ENCODE measurements around the gene USP11. TPM values are rescaled to one million over a fixed set of nuclear protein-coding genes. Genes with fewer than 3 reads are reported as not detected.

Gene USP11
- total RNA-seq, 1 experiment from 2014 or later = 62.0 TPM

DNA sequence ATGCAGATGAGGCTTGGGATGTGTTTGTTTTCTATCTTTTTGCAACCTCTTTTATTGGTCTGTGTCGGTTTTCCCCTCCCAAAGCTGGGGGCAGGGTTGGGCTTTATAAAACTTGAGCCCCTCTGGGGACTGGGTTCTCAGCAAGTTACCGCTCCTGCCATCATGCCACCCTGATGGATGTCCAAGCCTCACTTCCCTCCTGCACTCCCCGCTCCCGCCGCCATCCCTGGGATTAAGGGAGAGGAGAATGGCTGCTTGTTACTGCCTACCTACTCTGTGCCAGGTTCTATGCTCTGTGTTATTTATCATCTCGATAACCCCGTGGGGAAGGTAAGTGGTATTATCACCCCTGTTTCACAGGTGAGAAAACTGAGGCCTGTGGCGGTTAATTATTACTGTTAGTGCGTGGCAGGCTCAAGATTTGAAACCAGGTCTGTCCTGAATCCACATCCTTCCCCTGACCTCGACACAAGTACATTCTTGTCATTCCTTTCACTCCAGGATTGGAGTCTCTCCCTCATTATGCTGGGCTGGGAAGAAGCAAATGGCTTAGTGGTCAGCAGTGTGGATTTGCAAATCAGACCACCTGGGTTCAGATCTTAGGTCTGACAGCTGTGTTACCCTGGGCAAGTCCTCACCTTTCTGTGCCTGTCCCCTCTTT lies 34.7 kb upstream of the USP11 start (continued):
- TF ChIP-seq, protein P1, sequence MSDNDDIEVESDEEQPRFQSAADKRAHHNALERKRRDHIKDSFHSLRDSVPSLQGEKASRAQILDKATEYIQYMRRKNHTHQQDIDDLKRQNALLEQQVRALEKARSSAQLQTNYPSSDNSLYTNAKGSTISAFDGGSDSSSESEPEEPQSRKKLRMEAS (IDR thresholded peaks at IDR 0.05) = no peak
- TF ChIP-seq EZH2 (IDR thresholded peaks at IDR 0.05) = no peak

DNA sequence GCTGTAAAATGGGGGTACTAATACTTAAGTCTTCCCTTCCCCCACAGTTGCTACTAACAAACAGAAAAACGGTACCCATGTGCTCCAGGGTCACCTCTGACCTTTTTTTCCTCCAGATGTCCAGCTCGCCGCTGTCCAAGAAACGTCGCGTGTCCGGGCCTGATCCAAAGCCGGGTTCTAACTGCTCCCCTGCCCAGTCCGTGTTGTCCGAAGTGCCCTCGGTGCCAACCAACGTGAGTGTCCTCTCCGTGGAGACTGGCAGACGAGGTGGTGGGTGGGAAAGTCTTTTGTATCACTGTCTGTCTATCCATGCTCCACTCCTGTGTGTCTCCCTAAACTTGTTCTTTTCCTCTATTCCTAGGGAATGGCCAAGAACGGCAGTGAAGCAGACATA lies 34.1 kb upstream of the USP11 start:
- Histone ChIP-seq H3K4me1 (ENCODE audit: control insufficient read depth in 1 of 2, insufficient read depth in 2 of 2, low read length in 2 of 2) (peaks cover 2 to 7% of the 10 kb centered on the region in 2 experiments; a peak in 1 of 4 replicates), H3K79me2 (ENCODE audit: insufficient read depth, low read length) (peaks cover 74% of the 10 kb centered on the region), H3K27ac (ENCODE audit: low read depth, low read length) (no peak overlapping the region), H4K20me1 (ENCODE audit: insufficient read depth) (no peaks in the 10 kb centered on the region), H2AFZ (ENCODE audit: low read depth, low read length, poor library complexity, severe bottlenecking) (no peak overlapping the region), H3K9me3 (ENCODE audit: control insufficient read depth in 1 of 2, insufficient read depth in 1 of 2, low read depth in 1 of 2, low read length in 2 of 2) (no peaks in the 10 kb centered on the region), H3K9me2 (ENCODE audit: insufficient read depth) (no peaks in the 10 kb centered on the region), H3K36me3 (ENCODE audit: control insufficient read depth in 1 of 2, insufficient read depth in 2 of 2, low read length in 2 of 2) (peaks cover 16 to 42% of the 10 kb centered on the region in 2 experiments; a peak in 3 of 4 replicates), H3K9ac (ENCODE audit: low read length) (no peak overlapping the region), H3K4me3 (replicated peaks in 1 of 2; ENCODE audit: low read depth in 1 of 2, low read length in 2 of 2) (no peak overlapping the region), H3K4me2 (ENCODE audit: low read length) (no peak overlapping the region), H3K27me3 (ENCODE audit: insufficient read depth, low read length) (no peaks in the 10 kb centered on the region)
- ChIA-PET RAD21 (ENCODE audit: low non-redundant PET in 1 of 2, low total read pairs in 2 of 2, uncharacterized antibody in 2 of 2, unreplicated experiment in 2 of 2) (interaction anchor here in 1 of 2 experiments (0.5 kb wide), 1 partner anchor 325 kb away, joined by 5 read pairs; no protein-coding TSS in a partner anchor), POLR2A (no interaction called here), CTCF (no interaction called here)
- TF ChIP-seq POLR2AphosphoS5 (IDR thresholded peaks at IDR 0.05; ENCODE audit: low read depth, low read length) (no peak), JUND (IDR thresholded peaks at IDR 0.05) (no peak), ELF1 (IDR thresholded peaks at IDR 0.05; ENCODE audit: borderline replicate concordance, low read depth) (no peak), CBX3 (IDR thresholded peaks at IDR 0.05; ENCODE audit: low read depth) (no peak), EGR1 (IDR thresholded peaks at IDR 0.05; ENCODE audit: low read depth) (no peak), RAD21 (IDR thresholded peaks at IDR 0.05; ENCODE audit: low read depth) (no peak), EZH2phosphoT487 (IDR thresholded peaks at IDR 0.05; ENCODE audit: borderline replicate concordance) (no peak), CEBPB (IDR thresholded peaks at IDR 0.05; ENCODE audit: low read depth) (no peak), FOSL1 (IDR thresholded peaks at IDR 0.05; ENCODE audit: low read depth) (no peak), YY1 (IDR thresholded peaks at IDR 0.05; ENCODE audit: extremely low read depth, insufficient replicate concordance, low read depth, low read length) (no peak)
- TF ChIP-seq, protein P2, sequence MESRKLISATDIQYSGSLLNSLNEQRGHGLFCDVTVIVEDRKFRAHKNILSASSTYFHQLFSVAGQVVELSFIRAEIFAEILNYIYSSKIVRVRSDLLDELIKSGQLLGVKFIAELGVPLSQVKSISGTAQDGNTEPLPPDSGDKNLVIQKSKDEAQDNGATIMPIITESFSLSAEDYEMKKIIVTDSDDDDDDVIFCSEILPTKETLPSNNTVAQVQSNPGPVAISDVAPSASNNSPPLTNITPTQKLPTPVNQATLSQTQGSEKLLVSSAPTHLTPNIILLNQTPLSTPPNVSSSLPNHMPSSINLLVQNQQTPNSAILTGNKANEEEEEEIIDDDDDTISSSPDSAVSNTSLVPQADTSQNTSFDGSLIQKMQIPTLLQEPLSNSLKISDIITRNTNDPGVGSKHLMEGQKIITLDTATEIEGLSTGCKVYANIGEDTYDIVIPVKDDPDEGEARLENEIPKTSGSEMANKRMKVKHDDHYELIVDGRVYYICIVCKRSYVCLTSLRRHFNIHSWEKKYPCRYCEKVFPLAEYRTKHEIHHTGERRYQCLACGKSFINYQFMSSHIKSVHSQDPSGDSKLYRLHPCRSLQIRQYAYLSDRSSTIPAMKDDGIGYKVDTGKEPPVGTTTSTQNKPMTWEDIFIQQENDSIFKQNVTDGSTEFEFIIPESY (IDR thresholded peaks at IDR 0.05; ENCODE audit: extremely low read depth, insufficient replicate concordance, low read length) = no peak
- TF ChIP-seq, protein P3, sequence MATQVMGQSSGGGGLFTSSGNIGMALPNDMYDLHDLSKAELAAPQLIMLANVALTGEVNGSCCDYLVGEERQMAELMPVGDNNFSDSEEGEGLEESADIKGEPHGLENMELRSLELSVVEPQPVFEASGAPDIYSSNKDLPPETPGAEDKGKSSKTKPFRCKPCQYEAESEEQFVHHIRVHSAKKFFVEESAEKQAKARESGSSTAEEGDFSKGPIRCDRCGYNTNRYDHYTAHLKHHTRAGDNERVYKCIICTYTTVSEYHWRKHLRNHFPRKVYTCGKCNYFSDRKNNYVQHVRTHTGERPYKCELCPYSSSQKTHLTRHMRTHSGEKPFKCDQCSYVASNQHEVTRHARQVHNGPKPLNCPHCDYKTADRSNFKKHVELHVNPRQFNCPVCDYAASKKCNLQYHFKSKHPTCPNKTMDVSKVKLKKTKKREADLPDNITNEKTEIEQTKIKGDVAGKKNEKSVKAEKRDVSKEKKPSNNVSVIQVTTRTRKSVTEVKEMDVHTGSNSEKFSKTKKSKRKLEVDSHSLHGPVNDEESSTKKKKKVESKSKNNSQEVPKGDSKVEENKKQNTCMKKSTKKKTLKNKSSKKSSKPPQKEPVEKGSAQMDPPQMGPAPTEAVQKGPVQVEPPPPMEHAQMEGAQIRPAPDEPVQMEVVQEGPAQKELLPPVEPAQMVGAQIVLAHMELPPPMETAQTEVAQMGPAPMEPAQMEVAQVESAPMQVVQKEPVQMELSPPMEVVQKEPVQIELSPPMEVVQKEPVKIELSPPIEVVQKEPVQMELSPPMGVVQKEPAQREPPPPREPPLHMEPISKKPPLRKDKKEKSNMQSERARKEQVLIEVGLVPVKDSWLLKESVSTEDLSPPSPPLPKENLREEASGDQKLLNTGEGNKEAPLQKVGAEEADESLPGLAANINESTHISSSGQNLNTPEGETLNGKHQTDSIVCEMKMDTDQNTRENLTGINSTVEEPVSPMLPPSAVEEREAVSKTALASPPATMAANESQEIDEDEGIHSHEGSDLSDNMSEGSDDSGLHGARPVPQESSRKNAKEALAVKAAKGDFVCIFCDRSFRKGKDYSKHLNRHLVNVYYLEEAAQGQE (IDR thresholded peaks at IDR 0.05; ENCODE audit: low read depth) = no peak
- TF ChIP-seq, protein P4, sequence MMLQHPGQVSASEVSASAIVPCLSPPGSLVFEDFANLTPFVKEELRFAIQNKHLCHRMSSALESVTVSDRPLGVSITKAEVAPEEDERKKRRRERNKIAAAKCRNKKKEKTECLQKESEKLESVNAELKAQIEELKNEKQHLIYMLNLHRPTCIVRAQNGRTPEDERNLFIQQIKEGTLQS (IDR thresholded peaks at IDR 0.05) = no peak
- TF ChIP-seq, protein P5, sequence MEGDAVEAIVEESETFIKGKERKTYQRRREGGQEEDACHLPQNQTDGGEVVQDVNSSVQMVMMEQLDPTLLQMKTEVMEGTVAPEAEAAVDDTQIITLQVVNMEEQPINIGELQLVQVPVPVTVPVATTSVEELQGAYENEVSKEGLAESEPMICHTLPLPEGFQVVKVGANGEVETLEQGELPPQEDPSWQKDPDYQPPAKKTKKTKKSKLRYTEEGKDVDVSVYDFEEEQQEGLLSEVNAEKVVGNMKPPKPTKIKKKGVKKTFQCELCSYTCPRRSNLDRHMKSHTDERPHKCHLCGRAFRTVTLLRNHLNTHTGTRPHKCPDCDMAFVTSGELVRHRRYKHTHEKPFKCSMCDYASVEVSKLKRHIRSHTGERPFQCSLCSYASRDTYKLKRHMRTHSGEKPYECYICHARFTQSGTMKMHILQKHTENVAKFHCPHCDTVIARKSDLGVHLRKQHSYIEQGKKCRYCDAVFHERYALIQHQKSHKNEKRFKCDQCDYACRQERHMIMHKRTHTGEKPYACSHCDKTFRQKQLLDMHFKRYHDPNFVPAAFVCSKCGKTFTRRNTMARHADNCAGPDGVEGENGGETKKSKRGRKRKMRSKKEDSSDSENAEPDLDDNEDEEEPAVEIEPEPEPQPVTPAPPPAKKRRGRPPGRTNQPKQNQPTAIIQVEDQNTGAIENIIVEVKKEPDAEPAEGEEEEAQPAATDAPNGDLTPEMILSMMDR (IDR thresholded peaks at IDR 0.05 in 2 of 3, conservative IDR thresholded peaks at IDR 0.05 in 1 of 3; ENCODE audit: borderline replicate concordance in 1 of 3, insufficient read depth in 1 of 3, low read depth in 2 of 3, low read length in 2 of 3) = no peak
- DNase-seq (ENCODE audit: low read depth, low spot score) (no peak), ATAC-seq (no peak)
- no TSS peak for BruUV-seq (replicated peaks)
- intact Hi-C loops (cut with micrococcal nuclease) = loop anchor here (10.0 kb wide), 1 partner anchor 556 kb away; no protein-coding TSS in a partner anchor
